Type B pancreatic cell (in vitro differentiated cells): Measurements from ENCODE around the gene FOS. TPM values are rescaled to one million over a fixed set of nuclear protein-coding genes. Genes with fewer than 3 reads are reported as not detected.
"Not testable (repeated sequence)": the region's sequence is repeated elsewhere in the genome, so short reads cannot be mapped to it uniquely, and the experiment has no call there.

Experiments
- DNase-seq: peaks from one replicate; pipeline ENCODE4 v3.0.0; 2021; ENCODE audit warnings: mixed read lengths; ENCODE audit not compliant: unreplicated experiment; ENCODE audit errors: extremely low spot score
- H3K27ac Mint-ChIP-seq: 2 replicates; pipeline ENCODE4 v1.8.0; 2021; ENCODE audit warnings: mild to moderate bottlenecking, mixed read lengths
- H3K27me3 Mint-ChIP-seq: 2 replicates; pipeline ENCODE4 v1.8.0; 2021; ENCODE audit warnings: mixed read lengths
- H3K36me3 Mint-ChIP-seq: 2 replicates; pipeline ENCODE4 v1.8.0; 2021; ENCODE audit warnings: mixed read lengths
- H3K4me1 Mint-ChIP-seq: one replicate; pipeline ENCODE4 v1.8.0; 2021; ENCODE audit warnings: mixed read lengths; ENCODE audit not compliant: unreplicated experiment
- H3K4me3 Mint-ChIP-seq: 2 replicates; pipeline ENCODE4 v1.8.0; 2021; ENCODE audit warnings: mild to moderate bottlenecking, mixed read lengths
- H3K9me3 Mint-ChIP-seq: 2 replicates; pipeline ENCODE4 v1.8.0; 2021; ENCODE audit warnings: mixed read lengths
- CTCF ChIP-seq: fragments of 200-600 bp; sonication (generic); conservative IDR thresholded peaks from 2 replicates; pipeline ENCODE4 v1.5.0; 2021; ENCODE audit warnings: antibody characterized with exemption, mild to moderate bottlenecking
- total RNA-seq: library from RNA; stranded (reverse); gene quantifications from 2 replicates; pipeline ENCODE4 v1.2.1, GENCODE V29; 2021; ENCODE audit warnings: low replicate concordance

Gene FOS
- total RNA-seq, 1 donor from 2014 or later, result 214 TPM

- no peak for TF ChIP-seq CTCF
- peaks cover 48% of the 10 kb centered on the region for H3K27me3 Mint-ChIP-seq
- H3K9me3 Mint-ChIP-seq, result no peaks in the 10 kb centered on the region
- H3K36me3 Mint-ChIP-seq, result peaks cover 30% of the 10 kb centered on the region
- peak overlapping the region; percentile 91 for H3K4me3 Mint-ChIP-seq
- H3K27ac Mint-ChIP-seq, result peak overlapping the region; percentile 99
- H3K4me1 Mint-ChIP-seq, result peaks cover 40% of the 10 kb centered on the region
- no peak for DNase-seq
Measured at GRCh38 chr14:75280291-75280830, 1.7 kb downstream of the FOS start.

GRCh38 chr14:75280831-75281653 is 2.4 kb downstream of the FOS start:
- Mint-ChIP-seq H3K4me3 (peak overlapping the region; percentile 91), H3K36me3 (peaks cover 30% of the 10 kb centered on the region), H3K27me3 (peaks cover 48% of the 10 kb centered on the region), H3K4me1 (peaks cover 44% of the 10 kb centered on the region), H3K27ac (peak overlapping the region; percentile 99), H3K9me3 (no peaks in the 10 kb centered on the region)
- TF ChIP-seq CTCF, result no peak
- DNase-seq, result no peak

GRCh38 chr14:75281654-75282019 is 3.0 kb downstream of the FOS start:
- Mint-ChIP-seq H3K27me3 (peaks cover 48% of the 10 kb centered on the region), H3K36me3 (peaks cover 30% of the 10 kb centered on the region), H3K27ac (peak overlapping the region; percentile 99), H3K4me3 (peak overlapping the region; percentile 91), H3K4me1 (peaks cover 47% of the 10 kb centered on the region), H3K9me3 (no peaks in the 10 kb centered on the region)
- no peak for DNase-seq
- no peak for TF ChIP-seq CTCF

- Mint-ChIP-seq H3K9me3 (no peaks in the 10 kb centered on the region), H3K4me3 (peak overlapping the region; percentile 91), H3K27me3 (peaks cover 48% of the 10 kb centered on the region), H3K36me3 (peaks cover 30% of the 10 kb centered on the region), H3K4me1 (peaks cover 44% of the 10 kb centered on the region), H3K27ac (peak overlapping the region; percentile 99)
- TF ChIP-seq CTCF, result no peak
- no peak for DNase-seq
Measured at GRCh38 chr14:75282170-75282554, 3.5 kb downstream of the FOS start.

GRCh38 chr14:75282555-75283161 is 4.0 kb downstream of the FOS start:
- peaks cover 42% of the 10 kb centered on the region for H3K4me1 Mint-ChIP-seq
- not testable (repeated sequence) for H3K9me3 Mint-ChIP-seq, DNase-seq
- peak overlapping the region; percentile 99 for H3K27ac Mint-ChIP-seq
- H3K27me3 Mint-ChIP-seq, result peaks cover 47% of the 10 kb centered on the region
- H3K36me3 Mint-ChIP-seq, result peaks cover 30% of the 10 kb centered on the region
- H3K4me3 Mint-ChIP-seq, result peak overlapping the region; percentile 91

- Mint-ChIP-seq H3K4me1 (peaks cover 38% of the 10 kb centered on the region), H3K9me3 (no peaks in the 10 kb centered on the region), H3K4me3 (peak overlapping the region; percentile 91), H3K27me3 (peaks cover 45% of the 10 kb centered on the region), H3K36me3 (peaks cover 30% of the 10 kb centered on the region), H3K27ac (peak overlapping the region; percentile 99)
- no peak for TF ChIP-seq CTCF
- DNase-seq, result no peak
Measured at GRCh38 chr14:75283162-75283832, 4.7 kb downstream of the FOS start.
